ENCODE measurements around the gene RALGDS.
"Not testable (repeated sequence)": the region's sequence is repeated elsewhere in the genome, so short reads cannot be mapped to it uniquely, and the experiment has no call there.

Gene RALGDS

DNA sequence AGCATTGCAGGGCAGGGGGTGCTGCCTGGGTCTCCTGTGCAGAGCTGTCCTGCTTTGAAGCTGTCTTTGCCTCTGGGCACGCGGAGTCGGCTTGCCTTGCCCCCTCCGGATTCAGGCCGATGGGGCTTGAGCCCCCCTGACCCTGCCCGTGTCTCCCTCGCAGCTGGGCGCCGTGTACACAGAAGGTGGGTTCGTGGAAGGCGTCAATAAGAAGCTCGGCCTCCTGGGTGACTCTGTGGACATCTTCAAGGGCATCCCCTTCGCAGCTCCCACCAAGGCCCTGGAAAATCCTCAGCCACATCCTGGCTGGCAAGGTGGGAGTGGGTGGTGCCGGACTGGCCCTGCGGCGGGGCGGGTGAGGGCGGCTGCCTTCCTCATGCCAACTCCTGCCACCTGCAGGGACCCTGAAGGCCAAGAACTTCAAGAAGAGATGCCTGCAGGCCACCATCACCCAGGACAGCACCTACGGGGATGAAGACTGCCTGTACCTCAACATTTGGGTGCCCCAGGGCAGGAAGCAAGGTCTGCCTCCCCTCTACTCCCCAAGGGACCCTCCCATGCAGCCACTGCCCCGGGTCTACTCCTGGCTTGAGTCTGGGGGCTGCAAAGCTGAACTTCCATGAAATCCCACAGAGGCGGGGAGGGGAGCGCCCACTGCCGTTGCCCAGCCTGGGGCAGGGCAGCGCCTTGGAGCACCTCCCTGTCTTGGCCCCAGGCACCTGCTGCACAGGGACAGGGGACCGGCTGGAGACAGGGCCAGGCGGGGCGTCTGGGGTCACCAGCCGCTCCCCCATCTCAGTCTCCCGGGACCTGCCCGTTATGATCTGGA lies 56.6 kb downstream of the RALGDS start:
- no peak for DNase-seq (ENCODE audit: extremely low spot score)
- ChIA-PET POLR2A (no interaction called here), CTCF (no interaction called here)
- TF ChIP-seq FOXA1 (IDR thresholded peaks at IDR 0.05): no peak
- no peak for TF ChIP-seq FOXM1 (IDR thresholded peaks at IDR 0.05; ENCODE audit: borderline replicate concordance)
- TF ChIP-seq ZNF384 (IDR thresholded peaks at IDR 0.05): no peak

GRCh38 chr9:133063500-133064231 lies 57.4 kb downstream of the RALGDS start:
- no peak for DNase-seq (ENCODE audit: extremely low spot score)
- TF ChIP-seq ELF4 (IDR thresholded peaks at IDR 0.05): no peak
- no peak for TF ChIP-seq LEF1 (IDR thresholded peaks at IDR 0.05; ENCODE audit: borderline replicate concordance)
- TF ChIP-seq CTBP1 (IDR thresholded peaks at IDR 0.05; ENCODE audit: borderline replicate concordance): no peak
- TF ChIP-seq, protein P1, sequence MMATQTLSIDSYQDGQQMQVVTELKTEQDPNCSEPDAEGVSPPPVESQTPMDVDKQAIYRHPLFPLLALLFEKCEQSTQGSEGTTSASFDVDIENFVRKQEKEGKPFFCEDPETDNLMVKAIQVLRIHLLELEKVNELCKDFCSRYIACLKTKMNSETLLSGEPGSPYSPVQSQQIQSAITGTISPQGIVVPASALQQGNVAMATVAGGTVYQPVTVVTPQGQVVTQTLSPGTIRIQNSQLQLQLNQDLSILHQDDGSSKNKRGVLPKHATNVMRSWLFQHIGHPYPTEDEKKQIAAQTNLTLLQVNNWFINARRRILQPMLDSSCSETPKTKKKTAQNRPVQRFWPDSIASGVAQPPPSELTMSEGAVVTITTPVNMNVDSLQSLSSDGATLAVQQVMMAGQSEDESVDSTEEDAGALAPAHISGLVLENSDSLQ (IDR thresholded peaks at IDR 0.05): no peak
- TF ChIP-seq BHLHE40 (IDR thresholded peaks at IDR 0.05; ENCODE audit: borderline replicate concordance): no peak
- TF ChIP-seq L3MBTL2 (conservative IDR thresholded peaks at IDR 0.05): no peak
- no peak for TF ChIP-seq FOXM1 (IDR thresholded peaks at IDR 0.05; ENCODE audit: borderline replicate concordance)
- no peak for TF ChIP-seq HDGF (IDR thresholded peaks at IDR 0.05; ENCODE audit: borderline replicate concordance)
- ChIA-PET POLR2A (no interaction called here), CTCF (no interaction called here)

DNA sequence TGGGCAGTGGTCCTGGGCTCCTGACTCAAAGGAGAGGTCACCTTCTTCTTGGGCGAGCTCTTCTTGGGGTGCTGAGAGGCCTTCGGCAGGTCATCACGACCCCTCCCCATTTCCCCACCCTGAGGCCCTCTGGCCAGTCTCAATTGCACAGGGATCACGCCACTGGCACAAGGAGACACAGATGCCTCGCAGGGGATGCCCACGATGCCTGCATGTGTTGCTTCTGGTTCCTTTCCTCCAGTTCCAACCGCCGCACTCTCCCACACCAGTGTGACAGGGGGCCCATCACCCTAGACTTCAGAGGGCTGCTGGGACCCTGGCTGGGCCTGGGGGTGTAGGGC lies 57.9 kb downstream of the RALGDS start:
- ChIA-PET POLR2A (no interaction called here), CTCF (no interaction called here)
- no peak for DNase-seq (ENCODE audit: extremely low spot score)
- no peak for TF ChIP-seq SP1 (IDR thresholded peaks at IDR 0.05)
- TF ChIP-seq HDGF (IDR thresholded peaks at IDR 0.05; ENCODE audit: borderline replicate concordance): no peak
- no peak for TF ChIP-seq FOXK2 (IDR thresholded peaks at IDR 0.05)
- no peak for TF ChIP-seq ZNF384 (IDR thresholded peaks at IDR 0.05)
- TF ChIP-seq FOXA1 (IDR thresholded peaks at IDR 0.05): no peak
- TF ChIP-seq ARNT (IDR thresholded peaks at IDR 0.05): no peak
- TF ChIP-seq L3MBTL2 (conservative IDR thresholded peaks at IDR 0.05): no peak
- TF ChIP-seq NFRKB (IDR thresholded peaks at IDR 0.05): no peak
- no peak for TF ChIP-seq TARDBP (IDR thresholded peaks at IDR 0.05)
- TF ChIP-seq ELF4 (IDR thresholded peaks at IDR 0.05): no peak

DNA sequence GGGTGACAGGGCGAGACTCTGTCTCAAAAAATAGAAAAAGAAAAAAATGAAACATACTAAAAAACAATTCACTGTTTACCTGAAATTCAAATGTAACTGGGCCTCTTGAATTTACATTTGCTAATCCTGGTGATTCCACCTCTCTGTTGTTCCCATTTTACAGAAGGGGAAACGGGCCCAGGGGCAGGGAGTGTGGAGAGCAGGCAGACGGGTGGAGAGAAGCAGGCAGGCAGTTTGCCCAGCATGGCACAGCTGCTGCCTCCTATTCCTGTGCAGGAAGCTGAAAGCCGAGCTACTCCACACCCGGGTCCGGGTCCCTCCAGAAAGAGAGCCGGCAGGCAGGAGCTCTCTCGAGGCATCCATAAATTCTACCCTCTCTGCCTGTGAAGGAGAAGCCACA lies 58.5 kb downstream of the RALGDS start:
- CTCF ChIA-PET; DNase-seq (ENCODE audit: extremely low spot score); POLR2A ChIA-PET: not testable (repeated sequence)

- CTCF ChIA-PET; POLR2A ChIA-PET; DNase-seq (ENCODE audit: extremely low spot score): not testable (repeated sequence)
These were observed 59.3 kb downstream of the RALGDS start, which contains the start of gene CEL for GRCh38 chr9:133061764-133062145. CEL (plus strand) TSS chr9:133061981; CDS start chr9:133062003, 22 bp downstream.

GRCh38 chr9:133061019-133061763 lies 59.8 kb downstream of the RALGDS start:
- POLR2A ChIA-PET; DNase-seq (ENCODE audit: extremely low spot score); CTCF ChIA-PET: not testable (repeated sequence)

DNA sequence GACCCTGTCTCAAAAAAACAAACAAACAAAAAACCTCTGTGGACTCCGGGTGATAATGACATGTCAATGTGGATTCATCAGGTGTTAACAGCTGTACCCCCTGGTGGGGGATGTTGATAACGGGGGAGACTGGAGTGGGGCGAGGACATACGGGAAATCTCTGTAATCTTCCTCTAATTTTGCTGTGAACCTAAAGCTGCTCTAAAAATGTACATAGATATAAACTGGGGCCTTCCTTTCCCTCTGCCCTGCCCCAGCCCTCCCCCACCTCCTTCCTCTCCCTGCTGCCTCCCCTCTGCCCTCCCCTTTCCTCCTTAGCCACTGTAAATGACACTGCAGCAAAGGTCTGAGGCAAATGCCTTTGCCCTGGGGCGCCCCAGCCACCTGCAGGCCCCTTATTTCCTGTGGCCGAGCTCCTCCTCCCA lies 60.6 kb downstream of the RALGDS start:
- ChIA-PET CTCF (no interaction called here), POLR2A (interaction anchor here (1.4 kb wide), 1 partner anchor 29 kb away, joined by 3 read pairs; no protein-coding TSS in a partner anchor)
- no peak for TF ChIP-seq ZNF384 (IDR thresholded peaks at IDR 0.05)
- TF ChIP-seq FOXM1 (IDR thresholded peaks at IDR 0.05; ENCODE audit: borderline replicate concordance): no peak
- TF ChIP-seq BHLHE40 (IDR thresholded peaks at IDR 0.05; ENCODE audit: borderline replicate concordance): no peak
- TF ChIP-seq SUZ12 (IDR thresholded peaks at IDR 0.05): no peak
- TF ChIP-seq, protein P1 (IDR thresholded peaks at IDR 0.05): no peak
- no peak for TF ChIP-seq HDGF (IDR thresholded peaks at IDR 0.05; ENCODE audit: borderline replicate concordance)
- no peak for TF ChIP-seq FOXK2 (IDR thresholded peaks at IDR 0.05)
- no peak for TF ChIP-seq SP1 (IDR thresholded peaks at IDR 0.05)
- TF ChIP-seq L3MBTL2 (conservative IDR thresholded peaks at IDR 0.05): no peak
- no peak for TF ChIP-seq ARNT (IDR thresholded peaks at IDR 0.05)
- TF ChIP-seq CTBP1 (IDR thresholded peaks at IDR 0.05; ENCODE audit: borderline replicate concordance): no peak
- DNase-seq (ENCODE audit: extremely low spot score): no peak

Measured in HEK293T (cell line).